ENCODE results near the gene TMEM184A.

TMEM184A gene

GRCh38 chr7:1566687-1567048, 10.7 kb upstream of the TMEM184A start:
- no peak for DNase-seq

- no peak for DNase-seq
These were observed 8.6 kb upstream of the TMEM184A start for GRCh38 chr7:1564603-1565022.

- no peak for DNase-seq
These were observed 8.1 kb upstream of the TMEM184A start for GRCh38 chr7:1563981-1564602.

GRCh38 chr7:1562597-1563051, 6.6 kb upstream of the TMEM184A start:
- DNase-seq: no peak

GRCh38 chr7:1562116-1562515, 6.1 kb upstream of the TMEM184A start:
- DNase-seq: no peak

- no peak for DNase-seq
These were observed 5.3 kb upstream of the TMEM184A start for GRCh38 chr7:1561036-1561940.

GRCh38 chr7:1560620-1561031, 4.6 kb upstream of the TMEM184A start:
- DNase-seq: no peak

- no peak for DNase-seq
These were observed 3.9 kb upstream of the TMEM184A start for GRCh38 chr7:1559626-1560590.

GRCh38 chr7:1558841-1559625, 3.0 kb upstream of the TMEM184A start:
- DNase-seq: no peak

GRCh38 chr7:1558181-1558811, 2.3 kb upstream of the TMEM184A start:
- DNase-seq: no peak

- no peak for DNase-seq
These were observed 1.8 kb upstream of the TMEM184A start for GRCh38 chr7:1557771-1558170.

- DNase-seq: no peak
These were observed 1.0 kb upstream of the TMEM184A start for GRCh38 chr7:1557006-1557405.

- DNase-seq: no peak
These were observed 776 bp downstream of the TMEM184A start for GRCh38 chr7:1555046-1555812.

GRCh38 chr7:1554333-1555045, 1.5 kb downstream of the TMEM184A start:
- DNase-seq: no peak

GRCh38 chr7:1553512-1554210, 2.3 kb downstream of the TMEM184A start:
- no peak for DNase-seq

- no peak for DNase-seq
These were observed 3.8 kb downstream of the TMEM184A start for GRCh38 chr7:1552200-1552599.

- DNase-seq: no peak
These were observed 5.2 kb downstream of the TMEM184A start for GRCh38 chr7:1550846-1551155.

GRCh38 chr7:1550005-1550845, 5.8 kb downstream of the TMEM184A start:
- DNase-seq: no peak
